ENCODE data around the gene CHST15. TPM values are rescaled to one million over a fixed set of nuclear protein-coding genes. Genes with fewer than 3 reads are reported as not detected.

The CHST15 gene
- total and polyA plus RNA-seq, 2 of the 13 experiments (the other 11 are each of a cell fraction or from before 2014, with no cell fraction given), result 1.4 to 94.7 TPM

- TF ChIP-seq, protein P1, sequence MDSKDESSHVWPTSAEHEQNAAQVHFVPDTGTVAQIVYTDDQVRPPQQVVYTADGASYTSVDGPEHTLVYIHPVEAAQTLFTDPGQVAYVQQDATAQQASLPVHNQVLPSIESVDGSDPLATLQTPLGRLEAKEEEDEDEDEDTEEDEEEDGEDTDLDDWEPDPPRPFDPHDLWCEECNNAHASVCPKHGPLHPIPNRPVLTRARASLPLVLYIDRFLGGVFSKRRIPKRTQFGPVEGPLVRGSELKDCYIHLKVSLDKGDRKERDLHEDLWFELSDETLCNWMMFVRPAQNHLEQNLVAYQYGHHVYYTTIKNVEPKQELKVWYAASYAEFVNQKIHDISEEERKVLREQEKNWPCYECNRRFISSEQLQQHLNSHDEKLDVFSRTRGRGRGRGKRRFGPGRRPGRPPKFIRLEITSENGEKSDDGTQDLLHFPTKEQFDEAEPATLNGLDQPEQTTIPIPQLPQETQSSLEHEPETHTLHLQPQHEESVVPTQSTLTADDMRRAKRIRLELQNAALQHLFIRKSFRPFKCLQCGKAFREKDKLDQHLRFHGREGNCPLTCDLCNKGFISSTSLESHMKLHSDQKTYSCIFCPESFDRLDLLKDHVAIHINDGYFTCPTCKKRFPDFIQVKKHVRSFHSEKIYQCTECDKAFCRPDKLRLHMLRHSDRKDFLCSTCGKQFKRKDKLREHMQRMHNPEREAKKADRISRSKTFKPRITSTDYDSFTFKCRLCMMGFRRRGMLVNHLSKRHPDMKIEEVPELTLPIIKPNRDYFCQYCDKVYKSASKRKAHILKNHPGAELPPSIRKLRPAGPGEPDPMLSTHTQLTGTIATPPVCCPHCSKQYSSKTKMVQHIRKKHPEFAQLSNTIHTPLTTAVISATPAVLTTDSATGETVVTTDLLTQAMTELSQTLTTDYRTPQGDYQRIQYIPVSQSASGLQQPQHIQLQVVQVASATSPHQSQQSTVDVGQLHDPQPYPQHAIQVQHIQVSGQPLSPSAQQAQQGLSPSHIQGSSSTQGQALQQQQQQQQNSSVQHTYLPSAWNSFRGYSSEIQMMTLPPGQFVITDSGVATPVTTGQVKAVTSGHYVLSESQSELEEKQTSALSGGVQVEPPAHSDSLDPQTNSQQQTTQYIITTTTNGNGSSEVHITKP (CRISPR knock-in tag; IDR thresholded peaks at IDR 0.05; ENCODE audit: low read depth), result peak; percentile 77
- TF ChIP-seq ZNF207 (IDR thresholded peaks at IDR 0.05; ENCODE audit: borderline replicate concordance) (no peak), ZNF749 (CRISPR knock-in tag; IDR thresholded peaks at IDR 0.05; ENCODE audit: borderline replicate concordance) (peak; percentile 91; the same call in 1 of the 2 replicates), TEAD2 (CRISPR knock-in tag; IDR thresholded peaks at IDR 0.05) (no peak), ZNF782 (CRISPR knock-in tag; IDR thresholded peaks at IDR 0.05; ENCODE audit: borderline replicate concordance) (0 out of 2 replicates have a peak, but pooled peaks have one; percentile 14), RARG (CRISPR knock-in tag; IDR thresholded peaks at IDR 0.05; ENCODE audit: low read depth) (no peak), ZNF709 (CRISPR knock-in tag; IDR thresholded peaks at IDR 0.05) (peak; percentile 73; the same call in 1 of the 2 replicates), ZBTB1 (CRISPR knock-in tag; IDR thresholded peaks at IDR 0.05; ENCODE audit: borderline replicate concordance) (0 out of 2 replicates have a peak, but pooled peaks have one; percentile 66), HES4 (CRISPR knock-in tag; IDR thresholded peaks at IDR 0.05; ENCODE audit: borderline replicate concordance) (no peak), TFE3 (CRISPR knock-in tag; IDR thresholded peaks at IDR 0.05) (peak; percentile 87), ZBTB3 (CRISPR knock-in tag; IDR thresholded peaks at IDR 0.05; ENCODE audit: borderline replicate concordance, low read depth) (no peak), ZNF784 (CRISPR knock-in tag; IDR thresholded peaks at IDR 0.05; ENCODE audit: borderline replicate concordance) (no peak), ZSCAN29 (CRISPR knock-in tag; conservative IDR thresholded peaks at IDR 0.05) (peak; percentile 98), ZNF317 (CRISPR knock-in tag; IDR thresholded peaks at IDR 0.05) (peak; percentile 89), GPN1 (CRISPR knock-in tag; IDR thresholded peaks at IDR 0.05; ENCODE audit: borderline replicate concordance) (no peak), ZNF713 (CRISPR knock-in tag; IDR thresholded peaks at IDR 0.05) (peak; percentile 95; the same call in 1 of the 2 replicates), ZBTB39 (CRISPR knock-in tag; IDR thresholded peaks at IDR 0.05) (peak; percentile 84), ZNF331 (CRISPR knock-in tag; IDR thresholded peaks at IDR 0.05) (peak; percentile 82), JUNB (CRISPR knock-in tag; IDR thresholded peaks at IDR 0.05; ENCODE audit: borderline replicate concordance) (no peak; the same call in 1 of the 2 replicates), ZBTB38 (CRISPR knock-in tag; IDR thresholded peaks at IDR 0.05) (peak; percentile 97), FOXP1 (IDR thresholded peaks at IDR 0.05) (no peak), FOXP1 (CRISPR knock-in tag; IDR thresholded peaks at IDR 0.05) (peak; percentile 95), HNRNPLL (IDR thresholded peaks at IDR 0.05; ENCODE audit: low read depth, low read length, poor library complexity, severe bottlenecking) (peak; percentile 36)
Observed at GRCh38 chr10:124035928-124036558, 57.4 kb downstream of the CHST15 start (continued).

All from HepG2 (cell line).